Progenitor cell of endocrine pancreas (in vitro differentiated cells): ENCODE data around the gene YOD1. TPM values are rescaled to one million over a fixed set of nuclear protein-coding genes. Genes with fewer than 3 reads are reported as not detected.

Experiments
- DNase-seq: peaks from one replicate; pipeline ENCODE4 v3.0.0; 2021; ENCODE audit warnings: low spot score; ENCODE audit not compliant: unreplicated experiment
- H3K27ac Mint-ChIP-seq: 2 replicates; pipeline ENCODE4 v1.8.0; 2021; ENCODE audit warnings: mild to moderate bottlenecking, moderate library complexity, mixed read lengths
- H3K27me3 Mint-ChIP-seq: 2 replicates; pipeline ENCODE4 v1.8.0; 2021; ENCODE audit warnings: mixed read lengths
- H3K36me3 Mint-ChIP-seq: 2 replicates; pipeline ENCODE4 v1.8.0; 2022; ENCODE audit warnings: mixed read lengths; ENCODE audit not compliant: insufficient read depth
- H3K4me1 Mint-ChIP-seq: 2 replicates; pipeline ENCODE4 v1.8.0; 2021; ENCODE audit warnings: low read depth, mixed read lengths
- H3K4me3 Mint-ChIP-seq: 2 replicates; pipeline ENCODE4 v1.8.0; 2021; ENCODE audit warnings: low read depth, mild to moderate bottlenecking, moderate library complexity, mixed read lengths
- H3K9me3 Mint-ChIP-seq: 2 replicates; pipeline ENCODE4 v1.8.0; 2021; ENCODE audit warnings: low read depth, mixed read lengths
- CTCF ChIP-seq: fragments of 200-600 bp; sonication (generic); IDR thresholded peaks from one replicate; pipeline ENCODE4 v1.5.0; 2021; ENCODE audit warnings: antibody characterized with exemption, mild to moderate bottlenecking; ENCODE audit not compliant: unreplicated experiment
- total RNA-seq: library from RNA; stranded (reverse); gene quantifications from 2 replicates; pipeline ENCODE4 v1.2.1, GENCODE V29; 2021

Gene YOD1
- total RNA-seq, 1 donor from 2014 or later, result 8.7 TPM

GRCh38 chr1:207017615-207018559 lies 33.1 kb downstream of the YOD1 start:
- no peak overlapping the region for H3K27ac Mint-ChIP-seq
- peaks cover 11% of the 10 kb centered on the region for H3K36me3 Mint-ChIP-seq
- no peak overlapping the region for H3K4me3 Mint-ChIP-seq
- H3K4me1 Mint-ChIP-seq, result peaks cover 10% of the 10 kb centered on the region
- no peak for TF ChIP-seq CTCF
- H3K27me3 Mint-ChIP-seq, result peaks cover 27% of the 10 kb centered on the region
- H3K9me3 Mint-ChIP-seq, result no peaks in the 10 kb centered on the region
- DNase-seq, result no peak

GRCh38 chr1:207015791-207016190 lies 35.2 kb downstream of the YOD1 start:
- Mint-ChIP-seq H3K36me3 (peaks cover 2% of the 10 kb centered on the region), H3K27ac (no peak overlapping the region), H3K4me3 (no peak overlapping the region), H3K27me3 (peaks cover 44% of the 10 kb centered on the region), H3K9me3 (no peaks in the 10 kb centered on the region), H3K4me1 (peaks cover 5% of the 10 kb centered on the region)
- no peak for TF ChIP-seq CTCF
- no peak for DNase-seq

GRCh38 chr1:207014728-207015127 lies 36.3 kb downstream of the YOD1 start:
- Mint-ChIP-seq H3K4me3 (no peak overlapping the region), H3K27me3 (peaks cover 47% of the 10 kb centered on the region), H3K4me1 (peaks cover 6% of the 10 kb centered on the region), H3K9me3 (no peaks in the 10 kb centered on the region), H3K27ac (no peak overlapping the region), H3K36me3 (no peaks in the 10 kb centered on the region)
- no peak for TF ChIP-seq CTCF
- no peak for DNase-seq

- H3K27me3 Mint-ChIP-seq, result peaks cover 45% of the 10 kb centered on the region
- peaks cover 10% of the 10 kb centered on the region for H3K4me1 Mint-ChIP-seq
- no peaks in the 10 kb centered on the region for H3K36me3 Mint-ChIP-seq
- no peak overlapping the region for H3K4me3 Mint-ChIP-seq
- H3K9me3 Mint-ChIP-seq, result no peaks in the 10 kb centered on the region
- DNase-seq, result no peak
- no peak for TF ChIP-seq CTCF
- H3K27ac Mint-ChIP-seq, result no peak overlapping the region
Observed at GRCh38 chr1:207013321-207014085, 37.5 kb downstream of the YOD1 start.

GRCh38 chr1:207010726-207011125 lies 40.3 kb downstream of the YOD1 start:
- Mint-ChIP-seq H3K27ac (no peak overlapping the region), H3K9me3 (peaks cover 4% of the 10 kb centered on the region), H3K36me3 (no peaks in the 10 kb centered on the region), H3K4me1 (peaks cover 14% of the 10 kb centered on the region), H3K4me3 (no peak overlapping the region), H3K27me3 (peaks cover 56% of the 10 kb centered on the region)
- TF ChIP-seq CTCF, result no peak
- no peak for DNase-seq
